HepG2 (cell line): ENCODE results near the gene TXNIP. TPM values are rescaled to one million over a fixed set of nuclear protein-coding genes. Genes with fewer than 3 reads are reported as not detected.
A peak's percentile ranks its signal among the peaks of the same experiment; 100 is the strongest.

Experiments
- AGO1 ChIP-seq: fragments of 200-400 bp; formaldehyde crosslinking; IDR thresholded peaks from 2 replicates; pipeline ENCODE4 v1.6.1; 2017; ENCODE audit warnings: mild to moderate bottlenecking, low read depth, low read length, moderate library complexity; ENCODE audit not compliant: poor library complexity, severe bottlenecking
- CEBPB ChIP-seq: IDR thresholded peaks from 2 replicates; pipeline ENCODE4 v1.6.1; 2011; ENCODE audit warnings: low read depth, low read length, improper control_type of control experiment, borderline replicate concordance
- FOXK1 ChIP-seq: sonication (generic); formaldehyde crosslinking; IDR thresholded peaks from 2 replicates; pipeline ENCODE4 v1.4.0; 2020; ENCODE audit warnings: low read depth, missing genetic modification reagents, borderline replicate concordance
- GTF3A ChIP-seq: sonication (generic); formaldehyde crosslinking; conservative IDR thresholded peaks from 2 replicates; pipeline ENCODE4 v1.4.0; 2020; ENCODE audit warnings: mild to moderate bottlenecking, missing genetic modification reagents
- ISX ChIP-seq: sonication (generic); formaldehyde crosslinking; conservative IDR thresholded peaks from 2 replicates; pipeline ENCODE4 v1.5.0; 2020; ENCODE audit warnings: missing genetic modification reagents
- KAT7 ChIP-seq: IDR thresholded peaks from 2 replicates; pipeline ENCODE4 v1.6.1; 2018; ENCODE audit warnings: borderline replicate concordance, missing compliant biosample characterization
- MXI1 ChIP-seq: IDR thresholded peaks from 3 replicates; pipeline ENCODE4 v1.6.1; 2012; ENCODE audit warnings: low read depth, low read length, inconsistent platforms, borderline replicate concordance
- NCOA2 ChIP-seq: sonication (generic); formaldehyde crosslinking; IDR thresholded peaks from 2 replicates; pipeline ENCODE4 v1.8.0; 2022; ENCODE audit warnings: inconsistent platforms
- RARA ChIP-seq: IDR thresholded peaks from 2 replicates; pipeline ENCODE4 v1.6.1; 2016; ENCODE audit warnings: missing genetic modification reagents, missing compliant biosample characterization
- SETDB1 ChIP-seq: sonication (generic); formaldehyde crosslinking; IDR thresholded peaks from 2 replicates; pipeline ENCODE4 v1.5.1; 2020; ENCODE audit warnings: missing genetic modification reagents, mild to moderate bottlenecking, borderline replicate concordance
- SRSF4 ChIP-seq: fragments of 200-400 bp; formaldehyde crosslinking; IDR thresholded peaks from one replicate; pipeline ENCODE4 v1.6.1; 2018; ENCODE audit warnings: mild to moderate bottlenecking, low read depth, low read length, moderate library complexity; ENCODE audit not compliant: poor library complexity, severe bottlenecking
- TEAD2 ChIP-seq: sonication (generic); formaldehyde crosslinking; IDR thresholded peaks from 2 replicates; pipeline ENCODE4 v1.9.0; 2021; ENCODE audit warnings: missing genetic modification reagents
- TMF1 ChIP-seq: sonication (generic); formaldehyde crosslinking; IDR thresholded peaks from 2 replicates; pipeline ENCODE4 v1.8.1; 2022; ENCODE audit warnings: low read depth, missing genetic modification reagents
- ZNF263 ChIP-seq: sonication (generic); formaldehyde crosslinking; IDR thresholded peaks from 2 replicates; pipeline ENCODE4 v1.4.0; 2020; ENCODE audit warnings: missing genetic modification reagents
- ZNF530 ChIP-seq: sonication (generic); formaldehyde crosslinking; IDR thresholded peaks from 2 replicates; pipeline ENCODE4 v1.5.0; 2020; ENCODE audit warnings: low read depth, mild to moderate bottlenecking, missing genetic modification reagents
- ZNF569 ChIP-seq: sonication (generic); formaldehyde crosslinking; IDR thresholded peaks from 2 replicates; pipeline ENCODE4 v1.5.0; 2020; ENCODE audit warnings: mild to moderate bottlenecking, missing genetic modification reagents, moderate library complexity, borderline replicate concordance
- ZNF639 ChIP-seq: conservative IDR thresholded peaks from 2 replicates; pipeline ENCODE4 v1.6.1; 2018; ENCODE audit warnings: missing genetic modification reagents
- ZNF775 ChIP-seq: sonication (generic); formaldehyde crosslinking; IDR thresholded peaks from 2 replicates; pipeline ENCODE4 v1.4.0; 2020; ENCODE audit warnings: missing genetic modification reagents, mild to moderate bottlenecking, moderate library complexity, borderline replicate concordance
- polyA plus RNA-seq, 8 experiments: library from polyadenylated mRNA; depleted of rRNA in 3 of 8; stranded (reverse) in 7 of 8; unstranded in 1 of 8; fragments of >200 nt; fragmentation: Illumina TruSeq in 4 of 8; extraction: Trizol in 4 of 8; gene quantifications; 2 replicates each; pipeline versions ENCODE4 v1.2.1 to v1.2.3, GENCODE V29; 2011 to 2016; ENCODE audit warnings: low read depth in 4 of 8, missing spikeins in 1 of 8, mixed read lengths in 1 of 8; ENCODE audit not compliant: insufficient read depth in 1 of 8
- total RNA-seq, 5 experiments: library from RNA; depleted of rRNA; stranded (reverse); fragments of >200 nt; fragmentation: Illumina TruSeq; extraction: Trizol; gene quantifications; 2 replicates each; pipeline ENCODE4 v1.2.3, GENCODE V29; 2016; ENCODE audit warnings: low read depth in 1 of 5
- TF ChIP-seq, protein P1 (sequence below): IDR thresholded peaks from 2 replicates; pipeline ENCODE4 v1.6.1; 2016; ENCODE audit warnings: low read depth, borderline replicate concordance
- TF ChIP-seq, protein P2 (sequence below): sonication (generic); formaldehyde crosslinking; IDR thresholded peaks from 2 replicates; pipeline ENCODE4 v1.5.1; 2020; ENCODE audit warnings: missing genetic modification reagents, mild to moderate bottlenecking, borderline replicate concordance
- TF ChIP-seq, protein P3 (sequence below): sonication (generic); formaldehyde crosslinking; IDR thresholded peaks from 2 replicates; pipeline ENCODE4 v1.8.0; 2022; ENCODE audit warnings: missing genetic modification reagents, low read depth, mild to moderate bottlenecking, borderline replicate concordance
- TF ChIP-seq, protein P4 (sequence below): IDR thresholded peaks from 2 replicates; pipeline ENCODE4 v1.4.0; 2020; ENCODE audit warnings: mild to moderate bottlenecking, missing genetic modification reagents

The TXNIP gene
- total and polyA plus RNA-seq, 2 of the 13 experiments (the other 11 are each of a cell fraction or from before 2014, with no cell fraction given): 24.4 to 237 TPM

DNA sequence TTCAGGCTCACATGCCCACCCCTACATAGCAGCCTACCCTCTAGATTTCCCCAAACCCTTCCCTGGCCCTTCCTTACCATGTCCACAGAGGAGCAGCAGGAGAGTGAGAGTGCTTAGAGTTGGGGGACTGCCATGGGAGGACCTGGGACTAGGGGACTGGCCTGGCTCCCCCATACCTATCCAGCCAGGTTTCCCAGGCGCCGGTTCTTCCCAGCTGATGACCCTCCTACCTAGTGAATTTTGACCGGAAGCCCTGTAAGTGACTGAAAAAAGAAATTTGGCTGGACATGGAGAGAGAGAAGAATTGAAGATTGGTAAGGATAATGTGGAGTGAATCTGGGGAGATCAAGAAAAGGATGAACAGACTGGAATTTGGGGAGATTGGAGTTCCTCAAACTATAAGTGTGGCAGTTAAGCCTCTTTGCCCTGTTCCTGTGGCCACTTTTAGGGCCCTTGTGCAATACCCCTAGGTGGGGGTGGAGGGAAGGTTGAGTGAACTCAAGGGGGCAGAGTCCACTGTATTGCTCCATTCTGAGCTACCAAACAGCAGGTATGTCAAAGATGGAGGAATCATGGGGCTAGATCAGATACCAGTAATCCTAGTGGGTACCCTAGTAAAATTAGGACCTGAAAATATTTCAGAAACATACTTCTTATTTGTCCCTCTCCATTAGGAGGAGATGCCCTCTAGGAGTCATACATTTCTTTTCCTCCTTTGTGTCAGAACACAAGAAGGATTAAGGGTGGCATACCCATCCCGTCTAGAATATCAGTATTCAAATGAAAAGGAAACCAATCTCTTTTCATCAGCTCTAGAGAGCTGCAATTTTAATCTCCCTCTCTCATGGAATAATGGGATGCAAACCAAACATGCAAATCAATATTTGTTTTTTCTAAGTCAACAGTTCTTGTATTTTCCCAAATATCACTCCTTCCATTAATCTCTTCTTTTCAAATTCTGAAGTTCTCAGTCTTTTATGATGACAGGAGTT, 24.0 kb upstream of the TXNIP start (continued):
- TF ChIP-seq ZNF569 (CRISPR knock-in tag) (no peak), TMF1 (no peak), GTF3A (no peak), ISX (CRISPR knock-in tag) (no peak), CEBPB (peak; percentile 98), MXI1 (no peak), AGO1 (no peak), ZNF775 (CRISPR knock-in tag) (no peak), ZNF639 (CRISPR knock-in tag) (no peak), ZNF263 (CRISPR knock-in tag) (no peak), SRSF4 (no peak), SETDB1 (CRISPR knock-in tag) (no peak), RARA (CRISPR knock-in tag) (0 out of 2 replicates have a peak, but pooled peaks have one; percentile 12), TEAD2 (CRISPR knock-in tag) (no peak), NCOA2 (CRISPR knock-in tag) (peak; percentile 33; the same call in 1 of the 2 replicates), FOXK1 (CRISPR knock-in tag) (no peak), KAT7 (CRISPR knock-in tag) (no peak), ZNF530 (CRISPR knock-in tag) (no peak)
- TF ChIP-seq, protein P1, sequence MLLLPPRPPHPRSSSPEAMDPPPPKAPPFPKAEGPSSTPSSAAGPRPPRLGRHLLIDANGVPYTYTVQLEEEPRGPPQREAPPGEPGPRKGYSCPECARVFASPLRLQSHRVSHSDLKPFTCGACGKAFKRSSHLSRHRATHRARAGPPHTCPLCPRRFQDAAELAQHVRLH (CRISPR knock-in tag): 0 out of 2 replicates have a peak, but pooled peaks have one; percentile 37
- TF ChIP-seq, protein P2, sequence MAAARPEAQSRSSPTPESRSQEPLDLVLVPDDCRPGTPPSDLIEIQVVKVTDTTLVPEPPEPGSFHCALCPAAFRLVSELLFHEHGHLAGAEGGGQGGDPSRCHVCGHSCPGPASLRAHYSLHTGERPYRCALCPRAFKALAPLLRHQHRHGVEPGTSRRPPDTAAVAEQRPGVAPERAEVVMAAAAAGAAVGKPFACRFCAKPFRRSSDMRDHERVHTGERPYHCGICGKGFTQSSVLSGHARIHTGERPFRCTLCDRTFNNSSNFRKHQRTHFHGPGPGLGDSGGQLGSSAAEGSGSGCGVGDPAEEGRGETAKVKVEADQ (CRISPR knock-in tag): no peak
- TF ChIP-seq, protein P3, sequence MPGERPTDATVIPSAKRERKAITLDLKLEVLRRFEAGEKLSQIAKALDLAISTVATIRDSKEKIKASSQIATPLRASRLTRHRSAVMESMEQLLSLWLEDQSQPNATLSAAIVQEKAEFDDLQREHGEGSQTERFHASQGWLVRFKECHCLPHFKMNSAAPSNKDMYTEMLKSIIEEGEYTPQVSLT (CRISPR knock-in tag): no peak
- TF ChIP-seq, protein P4, sequence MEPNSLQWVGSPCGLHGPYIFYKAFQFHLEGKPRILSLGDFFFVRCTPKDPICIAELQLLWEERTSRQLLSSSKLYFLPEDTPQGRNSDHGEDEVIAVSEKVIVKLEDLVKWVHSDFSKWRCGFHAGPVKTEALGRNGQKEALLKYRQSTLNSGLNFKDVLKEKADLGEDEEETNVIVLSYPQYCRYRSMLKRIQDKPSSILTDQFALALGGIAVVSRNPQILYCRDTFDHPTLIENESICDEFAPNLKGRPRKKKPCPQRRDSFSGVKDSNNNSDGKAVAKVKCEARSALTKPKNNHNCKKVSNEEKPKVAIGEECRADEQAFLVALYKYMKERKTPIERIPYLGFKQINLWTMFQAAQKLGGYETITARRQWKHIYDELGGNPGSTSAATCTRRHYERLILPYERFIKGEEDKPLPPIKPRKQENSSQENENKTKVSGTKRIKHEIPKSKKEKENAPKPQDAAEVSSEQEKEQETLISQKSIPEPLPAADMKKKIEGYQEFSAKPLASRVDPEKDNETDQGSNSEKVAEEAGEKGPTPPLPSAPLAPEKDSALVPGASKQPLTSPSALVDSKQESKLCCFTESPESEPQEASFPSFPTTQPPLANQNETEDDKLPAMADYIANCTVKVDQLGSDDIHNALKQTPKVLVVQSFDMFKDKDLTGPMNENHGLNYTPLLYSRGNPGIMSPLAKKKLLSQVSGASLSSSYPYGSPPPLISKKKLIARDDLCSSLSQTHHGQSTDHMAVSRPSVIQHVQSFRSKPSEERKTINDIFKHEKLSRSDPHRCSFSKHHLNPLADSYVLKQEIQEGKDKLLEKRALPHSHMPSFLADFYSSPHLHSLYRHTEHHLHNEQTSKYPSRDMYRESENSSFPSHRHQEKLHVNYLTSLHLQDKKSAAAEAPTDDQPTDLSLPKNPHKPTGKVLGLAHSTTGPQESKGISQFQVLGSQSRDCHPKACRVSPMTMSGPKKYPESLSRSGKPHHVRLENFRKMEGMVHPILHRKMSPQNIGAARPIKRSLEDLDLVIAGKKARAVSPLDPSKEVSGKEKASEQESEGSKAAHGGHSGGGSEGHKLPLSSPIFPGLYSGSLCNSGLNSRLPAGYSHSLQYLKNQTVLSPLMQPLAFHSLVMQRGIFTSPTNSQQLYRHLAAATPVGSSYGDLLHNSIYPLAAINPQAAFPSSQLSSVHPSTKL (CRISPR knock-in tag): peak; percentile 84
